H54 (cell line): Measurements from ENCODE around the gene MLH1.
"Not testable (repeated sequence)": the region's sequence is repeated elsewhere in the genome, so short reads cannot be mapped to it uniquely, and the experiment has no call there.

Source experiments
- DNase-seq: peaks from one replicate; pipeline ENCODE4 v3.0.0; 2011; ENCODE audit warnings: low spot score, mixed read lengths; ENCODE audit not compliant: insufficient read length
- FAIRE-seq: peaks from 3 replicates; lab custom pipeline; 2011; peaks lifted over from hg19 to GRCh38; lab: Jason Lieb, UNC
- POLR2A ChIP-seq: IDR thresholded peaks from 2 replicates; pipeline ENCODE4 v1.6.1; 2011; ENCODE audit warnings: low read depth, mild to moderate bottlenecking, low read length

Gene MLH1

DNA sequence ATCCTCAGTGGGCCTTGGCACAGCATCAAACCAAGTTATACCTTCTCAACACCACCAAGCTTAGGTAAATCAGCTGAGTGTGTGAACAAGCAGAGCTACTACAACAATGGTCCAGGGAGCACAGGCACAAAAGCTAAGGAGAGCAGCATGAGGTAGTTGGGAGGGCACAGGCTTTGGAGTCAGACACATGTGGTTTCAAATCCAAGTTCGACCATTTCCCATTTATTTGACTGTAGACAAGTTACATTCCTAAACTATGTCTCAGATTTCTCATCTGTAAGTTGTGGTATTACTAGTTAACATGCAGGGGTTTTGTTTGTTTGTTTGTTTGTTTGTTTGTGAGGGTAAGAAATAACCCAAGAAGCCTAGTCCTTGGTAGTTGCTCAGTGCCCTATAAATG is 46.9 kb downstream of the MLH1 start:
- TF ChIP-seq POLR2A: no peak
- DNase-seq (no peak), FAIRE-seq (no peak)

DNA sequence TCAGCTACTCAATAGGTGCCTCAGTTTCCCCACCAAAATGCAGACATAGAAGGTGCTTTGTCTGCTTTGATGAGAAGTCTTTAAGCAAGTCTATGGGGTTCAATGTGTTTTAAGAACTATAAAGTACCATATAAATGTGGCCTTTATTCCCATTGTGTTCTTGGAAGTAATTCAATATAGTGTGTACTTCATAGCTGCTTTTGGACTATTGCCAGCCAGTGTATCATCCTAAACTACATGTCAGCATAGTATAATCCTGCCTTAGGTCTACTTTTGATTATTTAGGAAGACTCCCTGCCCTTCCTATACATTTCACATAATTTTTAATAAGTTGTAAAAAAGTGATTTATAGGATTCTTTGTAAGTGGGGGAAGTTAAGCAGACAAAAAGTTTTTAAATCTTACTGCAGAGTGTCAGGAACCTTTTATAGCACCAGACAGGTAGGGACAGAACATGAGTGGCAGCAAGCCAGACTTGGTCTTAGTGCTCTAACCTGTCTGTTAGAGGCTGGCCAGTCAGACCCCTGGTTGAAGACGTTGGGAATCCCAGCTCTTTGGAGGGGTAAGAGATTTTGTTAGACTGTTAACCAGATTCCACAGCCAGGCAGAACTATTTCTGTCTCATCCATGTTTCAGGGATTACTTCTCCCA is 48.4 kb downstream of the MLH1 start:
- FAIRE-seq (no peak), DNase-seq (no peak)
- TF ChIP-seq POLR2A: no peak

DNA sequence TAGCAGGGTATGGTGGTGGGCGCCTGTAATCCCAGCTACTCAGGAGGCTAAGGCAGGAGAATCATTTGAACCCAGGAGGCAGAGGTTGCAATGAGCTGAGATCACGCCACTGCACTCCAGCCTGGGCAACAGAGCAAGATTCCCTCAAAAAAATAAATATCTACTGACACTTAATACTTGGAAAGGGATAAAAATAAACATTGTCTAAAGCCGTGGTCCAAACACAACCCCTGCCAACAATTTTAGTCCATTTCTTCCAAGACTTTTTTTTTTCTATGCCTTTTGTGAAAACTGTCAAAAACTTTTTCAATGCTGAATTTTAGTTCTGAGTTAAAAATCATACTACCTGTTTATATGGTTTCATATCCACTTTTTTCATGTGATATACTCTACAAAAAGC is 49.4 kb downstream of the MLH1 start:
- not testable (repeated sequence) for DNase-seq, FAIRE-seq

DNA sequence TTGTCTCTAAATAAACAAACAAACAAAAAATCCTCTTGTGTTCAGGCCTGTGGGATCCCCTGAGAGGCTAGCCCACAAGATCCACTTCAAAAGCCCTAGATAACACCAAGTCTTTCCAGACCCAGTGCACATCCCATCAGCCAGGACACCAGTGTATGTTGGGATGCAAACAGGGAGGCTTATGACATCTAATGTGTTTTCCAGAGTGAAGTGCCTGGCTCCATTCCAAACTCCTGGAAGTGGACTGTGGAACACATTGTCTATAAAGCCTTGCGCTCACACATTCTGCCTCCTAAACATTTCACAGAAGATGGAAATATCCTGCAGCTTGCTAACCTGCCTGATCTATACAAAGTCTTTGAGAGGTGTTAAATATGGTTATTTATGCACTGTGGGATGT is 57.0 kb downstream of the MLH1 start:
- no peak for FAIRE-seq
- TF ChIP-seq POLR2A: no peak

DNA sequence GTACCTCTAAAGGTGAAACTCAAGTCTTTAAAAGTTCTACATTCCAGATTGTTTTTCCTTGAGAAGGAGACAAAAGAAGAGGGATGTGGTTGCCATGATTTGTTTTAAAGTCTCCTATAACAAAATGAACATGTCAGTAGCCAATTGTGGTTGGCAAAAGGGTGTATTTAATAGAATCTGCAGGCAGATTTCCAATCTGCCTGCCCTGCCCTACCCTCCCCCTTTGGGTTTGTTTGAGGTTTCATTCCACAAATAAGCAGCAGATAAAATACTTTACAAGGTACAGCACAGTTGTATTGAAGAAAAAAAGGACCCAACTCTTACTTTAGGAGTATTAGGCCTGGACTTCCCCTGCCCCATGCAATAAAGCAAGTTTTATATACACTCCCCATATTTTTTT is 59.5 kb downstream of the MLH1 start:
- no peak for TF ChIP-seq POLR2A
- DNase-seq (no peak), FAIRE-seq (no peak)

More for the DNA sequence above, 57.0 kb downstream of the MLH1 start:
- no peak for DNase-seq

DNA sequence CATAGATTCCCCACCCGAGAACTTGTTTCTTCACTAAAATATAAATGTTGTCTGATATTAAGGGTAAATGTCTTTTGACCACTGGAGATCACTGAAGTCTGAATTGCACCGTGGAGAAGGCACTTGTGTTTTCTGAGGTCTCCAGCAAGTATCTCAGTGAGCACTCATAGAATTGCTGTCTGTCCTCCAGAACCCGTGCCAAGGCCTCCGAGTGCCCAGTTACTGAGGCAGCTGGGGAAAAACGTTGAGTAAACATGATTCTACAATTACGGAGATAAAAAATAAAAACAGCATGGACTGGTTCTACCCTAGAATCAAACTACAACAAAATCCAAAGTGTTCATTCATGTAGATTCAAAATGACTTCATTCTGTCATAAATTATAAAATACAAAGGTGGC is 60.0 kb downstream of the MLH1 start:
- FAIRE-seq (no peak), DNase-seq (no peak)
- TF ChIP-seq POLR2A: no peak

DNA sequence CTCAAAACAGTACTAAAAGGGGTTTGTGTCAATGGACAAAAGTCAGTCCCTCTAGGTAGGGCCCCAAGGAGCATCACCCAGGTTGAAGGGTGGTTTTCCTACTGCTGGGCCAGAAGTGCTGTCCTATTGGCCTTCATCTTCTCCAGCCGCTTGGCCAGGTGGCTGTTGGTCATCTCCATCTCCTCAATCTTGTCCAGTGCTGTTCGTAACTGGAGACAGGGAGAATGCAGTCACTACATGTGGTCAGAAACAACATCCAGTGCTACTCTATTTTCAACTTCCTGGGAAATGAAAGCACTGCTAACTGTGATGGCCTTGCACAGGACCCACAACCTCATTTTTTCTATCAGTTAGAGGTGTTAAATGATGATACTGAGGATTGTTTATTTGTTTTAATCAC is 60.4 kb downstream of the MLH1 start:
- FAIRE-seq (no peak), DNase-seq (no peak)
- no peak for TF ChIP-seq POLR2A

DNA sequence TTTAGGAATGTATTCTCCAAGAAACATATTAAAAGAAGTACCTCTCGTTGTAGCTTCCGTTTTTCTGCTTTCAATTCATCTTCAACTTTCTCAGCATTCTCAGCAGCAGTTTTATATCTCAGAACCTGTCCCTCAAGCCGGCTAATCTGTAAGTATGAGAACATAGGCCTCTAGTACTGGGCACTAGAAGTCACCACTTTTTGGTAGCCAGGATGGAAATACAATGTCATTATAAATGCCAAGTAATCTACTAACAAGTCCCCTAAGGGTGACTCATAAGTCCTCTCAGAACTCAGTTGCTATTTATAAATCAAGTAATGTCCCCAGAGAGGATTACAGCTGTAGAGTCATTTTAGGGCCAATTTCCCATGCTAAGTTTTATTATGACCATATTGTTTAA is 61.1 kb downstream of the MLH1 start:
- TF ChIP-seq POLR2A: no peak
- FAIRE-seq (peak; percentile 20), DNase-seq (peak; percentile 20)

DNA sequence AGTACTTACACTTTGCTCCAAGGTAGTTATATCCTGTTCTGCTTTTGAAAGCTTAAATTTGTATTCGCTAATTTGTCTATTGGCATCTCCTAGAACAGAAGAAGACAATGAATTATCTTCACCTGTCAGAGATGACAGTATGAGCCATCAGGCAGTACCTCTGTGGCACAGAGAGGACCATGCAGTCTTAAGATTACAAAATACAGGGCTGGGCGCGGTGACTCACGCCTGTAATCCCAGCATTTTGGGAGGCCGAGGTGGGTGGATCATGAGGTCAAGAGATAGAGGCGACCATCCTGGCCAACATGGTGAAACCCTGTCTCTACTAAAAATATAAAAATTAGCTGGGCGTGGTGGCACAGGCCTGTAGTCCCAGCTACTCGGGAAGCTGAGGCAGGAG is 61.8 kb downstream of the MLH1 start:
- not testable (repeated sequence) for FAIRE-seq, DNase-seq

DNA sequence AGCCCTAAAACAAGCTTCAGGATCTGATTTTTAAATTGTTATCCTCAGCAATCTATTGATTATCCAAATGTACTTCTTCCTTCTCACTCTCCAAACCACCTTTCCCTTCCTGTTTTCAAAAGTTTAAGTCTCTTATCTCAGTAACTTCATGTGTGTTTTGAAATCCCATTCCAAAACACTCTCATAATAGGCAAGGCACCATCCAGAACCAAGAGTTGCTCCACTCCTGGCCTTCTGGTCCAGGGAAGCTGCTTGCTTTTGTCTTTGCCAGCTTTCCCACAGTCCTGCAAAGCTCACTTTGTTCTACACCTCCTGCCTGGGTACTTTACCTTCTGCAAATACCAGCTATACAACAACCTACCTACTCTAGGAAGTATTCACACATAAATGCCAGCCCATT is 63.5 kb downstream of the MLH1 start:
- DNase-seq (no peak), FAIRE-seq (no peak)
- no peak for TF ChIP-seq POLR2A

DNA sequence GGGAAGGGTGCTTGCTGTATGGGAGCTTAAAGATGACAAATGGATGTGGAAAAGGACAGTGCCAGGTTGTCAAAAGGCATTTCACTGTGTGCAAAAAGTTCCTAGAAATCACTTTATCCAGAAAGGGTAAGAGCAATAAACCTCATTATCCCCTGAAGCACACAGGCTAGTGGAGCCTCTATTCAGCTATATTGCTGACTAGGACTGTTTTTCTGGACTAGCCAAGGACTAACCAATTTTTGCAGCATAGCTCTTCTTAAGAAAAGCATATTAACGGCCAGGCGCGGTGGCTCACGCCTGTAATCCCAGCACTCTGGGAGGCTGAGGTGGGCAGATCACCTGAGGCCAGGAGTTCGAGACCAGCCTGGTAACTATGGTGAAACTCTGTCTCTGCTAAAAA is 64.8 kb downstream of the MLH1 start:
- DNase-seq (no peak), FAIRE-seq (no peak)
- no peak for TF ChIP-seq POLR2A

DNA sequence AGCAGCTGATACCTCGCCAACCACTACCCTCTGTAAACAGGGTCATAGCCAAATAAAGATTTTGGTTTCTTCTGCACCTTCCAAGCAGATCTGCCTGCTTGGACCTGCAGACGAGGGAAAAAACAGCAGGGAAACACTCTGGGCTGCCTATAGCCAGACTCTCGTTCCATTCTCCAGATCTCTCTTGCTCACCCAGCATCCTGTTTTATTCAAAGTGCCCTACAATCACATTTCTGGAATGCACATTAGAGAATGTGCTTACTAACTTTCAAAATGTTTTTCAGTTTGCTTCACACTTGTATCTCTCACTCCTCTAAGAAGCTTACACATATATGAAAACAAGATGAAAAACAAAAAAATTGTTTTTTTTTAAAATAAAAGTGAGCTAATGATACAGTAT is 71.4 kb downstream of the MLH1 start:
- FAIRE-seq (no peak), DNase-seq (no peak)
- TF ChIP-seq POLR2A: no peak

DNA sequence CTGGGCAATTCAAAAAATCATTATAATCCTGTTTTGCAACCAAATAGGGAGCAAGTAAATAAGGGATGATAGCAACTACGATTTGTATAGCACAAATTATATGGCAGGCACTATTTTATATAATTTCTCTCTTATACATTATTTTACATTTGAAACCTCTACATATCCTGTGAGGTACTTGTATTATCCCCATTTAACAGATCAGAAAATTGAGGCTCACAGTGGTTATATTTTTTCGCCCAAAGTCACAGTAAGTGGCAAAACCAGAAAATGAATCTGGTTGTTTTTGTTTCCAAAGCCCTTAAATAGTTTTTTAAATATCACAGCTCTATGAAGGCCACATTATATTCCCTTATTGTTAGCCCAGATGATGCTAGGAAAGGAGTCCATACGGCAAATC is 74.3 kb downstream of the MLH1 start:
- FAIRE-seq: no peak
- TF ChIP-seq POLR2A: no peak

DNA sequence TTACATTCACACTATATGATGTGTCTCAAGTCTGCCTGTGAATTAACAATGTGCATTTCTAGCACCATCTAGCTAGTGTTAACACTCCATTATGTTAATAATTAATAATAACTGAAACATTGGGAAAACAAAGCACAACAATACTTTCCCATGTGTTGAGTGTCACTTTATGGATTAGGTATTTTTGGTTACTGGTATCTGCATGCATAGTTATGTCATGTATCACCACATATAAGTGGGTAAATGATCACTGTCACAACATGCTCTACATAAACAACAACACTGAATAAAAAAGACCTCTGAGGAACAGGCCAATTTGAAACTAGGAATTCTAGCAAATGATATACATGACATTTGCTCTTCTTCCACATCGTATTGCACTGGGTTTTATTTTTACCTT is 74.7 kb downstream of the MLH1 start:
- no peak for TF ChIP-seq POLR2A
- FAIRE-seq (no peak), DNase-seq (no peak)

More for the DNA sequence above, 74.3 kb downstream of the MLH1 start:
- DNase-seq: no peak

DNA sequence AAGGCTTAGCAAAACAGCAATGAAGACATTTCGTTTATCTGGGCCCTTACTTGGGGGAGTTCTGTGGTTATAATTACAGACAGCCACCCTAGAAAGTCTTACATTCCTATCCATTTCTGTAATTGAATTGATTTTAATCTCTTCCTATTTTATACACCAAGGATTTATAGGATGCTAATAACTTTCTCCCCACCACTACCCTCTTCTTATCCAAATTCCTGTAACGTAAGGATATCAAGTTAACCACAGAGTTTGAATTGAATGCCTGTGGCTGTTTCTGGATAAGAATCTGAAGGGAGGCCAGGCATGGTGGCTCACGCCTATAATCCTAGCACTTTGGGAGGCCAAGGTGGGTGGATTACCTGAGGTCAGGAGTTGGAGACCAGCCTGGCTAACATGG is 78.6 kb downstream of the MLH1 start:
- TF ChIP-seq POLR2A: no peak
- DNase-seq: no peak
- no peak for FAIRE-seq

DNA sequence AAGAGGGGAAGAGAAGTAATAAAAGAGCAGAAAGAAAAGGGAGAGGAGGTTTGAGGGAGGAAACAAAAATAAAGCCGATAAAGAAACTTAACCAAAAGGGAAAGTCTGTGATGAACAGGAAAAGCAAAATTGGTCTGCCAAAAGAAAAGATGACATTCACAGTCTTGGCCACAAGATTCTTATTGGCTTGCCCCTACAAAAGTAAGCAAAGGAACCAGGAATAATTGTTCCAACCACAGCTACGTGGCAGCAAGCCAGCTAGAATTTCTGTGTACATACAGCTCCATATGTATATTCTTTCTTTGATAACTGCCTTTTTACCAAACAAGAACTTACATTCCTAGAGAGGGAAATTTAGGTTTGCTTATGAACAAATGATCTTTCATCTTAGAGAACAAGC is 79.6 kb downstream of the MLH1 start:
- TF ChIP-seq POLR2A: no peak
- FAIRE-seq: peak; percentile 62
- DNase-seq: no peak
